Endometrium (tissue), 2 donors: Measurements from ENCODE around the gene XDH.

Experiments
- FAIRE-seq: peaks from 2 replicates; lab custom pipeline; 2012; peaks lifted over from hg19 to GRCh38; lab: Jason Lieb, UNC
- donor health status: control.
- donor health status: control.

XDH gene

GRCh38 chr2:31328026-31328425, 86.5 kb downstream of the XDH start:
- FAIRE-seq = no peak

DNA sequence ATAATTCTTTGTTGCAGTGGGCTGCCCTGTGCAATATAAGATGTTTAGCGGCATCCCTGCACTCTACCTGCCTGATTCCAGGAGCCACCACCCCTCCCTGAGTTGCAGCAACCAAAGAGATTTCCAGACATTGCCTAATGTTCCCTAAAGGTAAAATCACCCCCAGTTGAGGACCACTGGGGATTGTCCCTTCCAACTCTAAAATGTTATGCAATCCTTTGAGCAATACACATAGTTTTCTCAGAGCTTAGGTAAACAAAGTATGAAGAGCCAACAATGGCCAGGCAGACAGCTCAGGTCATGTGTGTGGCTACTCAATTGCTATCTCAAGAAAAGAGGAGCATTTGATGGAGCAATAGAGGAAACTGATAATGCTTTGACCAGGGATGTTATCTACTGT, 87.0 kb downstream of the XDH start:
- no peak for FAIRE-seq

DNA sequence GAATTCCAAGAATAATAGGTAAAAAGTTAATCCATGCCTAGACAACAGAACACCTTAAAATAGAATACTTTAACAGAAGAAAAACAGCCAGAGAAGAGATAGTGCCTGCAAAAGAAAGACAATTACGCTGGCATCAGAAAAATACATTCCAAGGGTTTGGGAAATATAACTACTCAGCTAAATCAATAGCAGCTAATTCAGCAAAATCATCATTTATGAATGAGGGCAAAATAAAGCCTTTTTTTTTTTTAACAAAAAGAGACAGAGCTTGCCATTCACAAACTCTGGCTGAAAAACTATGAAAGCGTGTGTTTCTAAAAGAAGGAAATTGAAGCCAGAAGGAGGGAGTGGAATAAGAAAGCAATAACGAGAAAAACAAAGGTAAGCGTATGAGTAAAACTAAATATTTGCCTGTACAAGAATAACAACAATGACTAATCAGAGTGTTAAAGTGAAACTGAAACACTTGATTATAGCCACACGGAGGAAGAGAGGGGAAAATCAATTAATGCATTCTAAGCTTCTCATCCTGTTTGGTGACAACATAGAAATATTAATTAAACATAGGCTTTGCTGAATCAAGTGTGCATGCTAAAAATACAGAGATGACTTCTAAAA, 90.4 kb downstream of the XDH start:
- FAIRE-seq = no peak

- no peak for FAIRE-seq
Measured at GRCh38 chr2:31322371-31322770, 92.2 kb downstream of the XDH start.

DNA sequence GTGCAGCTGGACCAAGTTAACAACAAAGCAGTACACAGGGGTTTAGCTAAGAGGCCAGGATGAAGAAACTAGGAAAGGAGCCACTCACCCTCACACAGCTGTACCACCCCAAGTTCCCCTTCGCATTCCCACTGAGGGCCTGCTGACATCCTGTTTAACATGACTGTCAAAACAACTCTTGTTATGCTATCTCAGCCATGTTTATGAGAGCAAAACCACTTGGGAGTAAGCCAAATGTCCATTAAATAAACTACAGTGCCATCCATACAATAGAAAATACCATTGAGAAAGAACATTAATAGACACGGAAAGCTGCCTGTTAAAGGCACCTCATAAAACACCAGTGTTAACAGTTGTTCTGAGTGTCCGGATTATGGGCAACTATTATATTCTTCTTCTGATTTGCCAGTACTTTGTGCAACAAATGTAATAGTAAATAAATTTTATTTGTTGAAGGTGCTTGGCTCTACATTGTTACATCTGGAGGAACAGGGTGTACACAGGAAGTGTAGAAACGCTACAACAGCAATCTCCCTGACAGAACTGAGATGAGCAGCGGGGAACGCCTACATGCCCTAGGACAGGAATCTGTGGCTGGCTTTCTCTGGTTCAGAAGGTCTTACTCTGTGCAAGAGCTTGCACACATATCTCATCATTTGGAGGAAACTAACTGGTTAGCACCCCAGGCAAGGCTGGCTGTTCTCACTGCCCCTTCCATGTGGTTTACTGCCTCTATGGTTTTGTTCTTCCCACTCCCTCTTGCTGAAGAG, 95.0 kb downstream of the XDH start:
- no peak for FAIRE-seq

DNA sequence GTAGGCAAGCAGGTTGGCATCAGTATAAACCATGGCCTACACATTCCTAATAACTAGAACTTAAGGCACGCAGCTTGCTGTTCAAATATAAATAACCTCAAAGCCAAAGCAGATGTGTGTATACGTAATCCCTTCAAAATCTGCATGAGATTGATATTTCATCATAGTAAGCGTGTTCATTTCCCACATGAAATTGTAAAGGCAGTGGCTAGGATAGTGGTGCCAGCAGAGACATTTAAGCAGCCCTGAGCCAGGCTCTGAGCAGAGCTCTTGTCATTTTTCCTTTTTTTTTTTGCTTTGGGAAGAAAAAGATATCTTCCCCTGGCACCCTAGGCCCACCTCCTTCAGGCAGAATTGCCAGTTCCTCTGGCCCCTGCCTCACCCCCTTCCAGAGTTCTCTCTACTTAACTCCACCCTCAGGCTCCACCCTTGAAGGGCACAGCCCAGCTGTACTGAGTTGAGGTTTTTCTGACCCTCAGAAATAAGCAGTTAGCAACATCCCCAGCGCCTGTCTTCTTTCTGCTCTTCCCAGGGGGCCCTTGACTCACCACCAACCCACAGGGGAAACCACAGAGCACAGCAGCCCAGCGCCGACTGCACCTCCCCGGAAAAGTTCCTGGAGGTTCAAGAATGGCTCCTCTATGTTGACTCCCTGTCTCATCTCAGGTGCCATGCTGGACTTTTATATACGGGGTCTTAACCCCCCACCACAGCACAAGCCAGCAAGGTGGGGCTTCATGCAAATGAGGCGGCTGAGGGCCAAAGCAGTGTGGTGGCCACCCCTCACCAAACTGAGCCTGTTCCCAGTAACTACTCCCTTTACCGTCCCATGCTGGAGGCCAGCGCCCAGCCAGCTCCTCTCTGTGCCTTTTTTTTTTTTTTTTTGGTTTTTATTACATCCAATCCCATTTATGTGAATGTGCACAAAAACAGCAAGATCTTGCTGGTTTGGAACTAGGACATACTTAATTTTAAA, 95.9 kb downstream of the XDH start:
- no peak for FAIRE-seq

- no peak for FAIRE-seq
Measured at GRCh38 chr2:31317396-31317795, 97.1 kb downstream of the XDH start.

DNA sequence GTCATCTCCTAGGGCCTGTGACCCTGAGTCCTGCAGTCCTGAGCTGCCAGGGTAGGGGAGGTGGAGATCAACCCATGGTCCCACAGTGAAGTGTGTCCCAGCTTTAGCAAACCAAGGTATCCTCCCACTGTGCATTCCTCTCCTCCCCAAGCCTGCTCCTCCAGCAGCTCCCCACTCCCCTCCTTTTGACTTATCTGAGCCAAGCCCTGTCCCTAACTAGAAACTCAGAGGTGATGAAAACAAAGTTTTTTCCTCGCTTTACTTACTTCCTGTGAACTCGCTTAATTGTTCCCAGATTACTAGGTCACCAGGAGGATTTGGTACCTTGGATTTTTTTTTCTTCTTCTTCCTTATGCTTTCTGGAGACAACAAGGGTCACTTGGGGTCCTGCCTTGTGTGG, 99.8 kb downstream of the XDH start:
- FAIRE-seq = no peak

- FAIRE-seq = no peak
Measured at GRCh38 chr2:31312898-31313297, 101.6 kb downstream of the XDH start.

- FAIRE-seq = no peak
Measured at GRCh38 chr2:31304816-31305215, 109.7 kb downstream of the XDH start.

DNA sequence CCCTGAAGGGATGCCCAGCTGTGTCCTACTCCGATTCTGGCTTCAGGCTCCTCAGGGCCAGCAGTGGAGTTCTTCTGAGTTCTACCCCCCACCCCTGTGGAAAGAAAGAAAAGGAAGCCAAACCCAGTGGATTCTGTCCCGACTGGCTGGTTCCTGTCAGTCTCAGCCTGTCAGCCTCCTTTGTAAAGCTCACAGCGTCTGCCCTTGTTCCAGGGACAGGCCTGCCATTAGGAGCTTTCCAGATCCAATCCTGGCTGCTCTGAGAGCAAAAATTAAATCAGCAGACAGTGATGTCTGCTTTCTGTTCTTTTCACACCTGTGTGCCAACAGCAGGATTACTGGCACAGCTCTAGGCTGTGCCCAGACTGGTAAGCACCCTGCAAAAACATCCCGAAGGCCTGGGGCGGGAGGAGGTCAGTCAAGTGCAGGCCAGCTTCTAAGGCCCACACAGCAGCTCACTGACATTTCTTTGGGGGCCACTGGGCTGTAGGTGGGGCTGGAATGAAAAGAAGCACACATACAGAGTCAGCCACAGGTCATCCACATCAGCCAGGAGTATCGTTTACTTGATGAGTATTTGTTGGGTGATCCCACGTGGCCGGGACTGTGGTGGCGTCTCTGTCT, 111.5 kb downstream of the XDH start:
- no peak for FAIRE-seq

GRCh38 chr2:31300309-31300708, 114.2 kb downstream of the XDH start:
- FAIRE-seq = no peak

GRCh38 chr2:31299547-31299946, 115.0 kb downstream of the XDH start:
- no peak for FAIRE-seq

DNA sequence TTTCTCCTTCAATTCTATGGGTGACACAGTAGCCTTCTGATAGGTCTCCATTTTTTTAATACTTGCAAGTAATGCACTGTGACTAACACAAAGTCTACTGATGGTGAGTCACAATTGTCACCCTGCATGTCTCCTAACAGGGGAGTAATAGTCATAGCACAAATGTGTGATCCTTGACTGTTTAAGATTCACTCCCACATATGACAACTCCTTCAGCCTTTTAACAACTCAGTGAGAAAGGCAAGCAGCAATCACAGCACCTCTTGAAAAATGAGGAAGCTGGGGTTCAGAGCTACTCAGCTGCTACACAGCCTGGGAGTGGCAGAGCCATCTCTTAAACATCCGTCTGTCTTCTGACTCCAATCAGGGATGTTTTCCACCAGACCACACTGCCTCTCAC, 116.8 kb downstream of the XDH start:
- no peak for FAIRE-seq

DNA sequence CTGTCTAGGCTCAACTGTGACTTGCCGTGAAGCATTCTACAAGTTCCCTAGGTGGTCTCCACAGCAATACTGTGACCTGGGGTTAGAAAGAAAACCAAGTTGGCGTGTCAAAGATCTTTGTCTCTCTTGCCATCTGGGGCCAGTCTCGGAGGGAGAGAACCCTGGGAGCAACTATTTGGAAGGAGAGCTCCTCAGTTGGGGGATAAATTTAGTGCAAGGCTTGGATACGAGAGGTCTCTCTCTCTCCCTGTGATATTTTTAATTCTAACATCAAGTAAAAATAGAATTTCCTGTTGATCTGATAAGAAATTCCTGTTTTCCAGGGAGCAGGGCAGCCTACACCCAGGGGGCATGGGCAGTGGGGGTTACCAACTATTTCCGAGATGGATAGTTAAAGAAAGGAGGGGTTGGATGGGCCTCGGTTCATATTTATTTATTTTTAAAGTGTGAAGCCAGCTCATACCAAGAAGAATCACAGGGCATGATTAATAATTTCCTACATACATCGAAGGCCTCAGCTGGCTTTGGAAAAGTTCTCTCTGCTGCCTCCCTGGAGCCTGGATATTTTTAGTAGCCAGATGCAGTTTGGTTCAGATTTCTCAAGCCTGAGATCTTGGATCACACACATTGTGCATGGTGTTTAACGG, 117.8 kb downstream of the XDH start:
- no peak for FAIRE-seq

- no peak for FAIRE-seq
Measured at GRCh38 chr2:31294196-31294595, 120.3 kb downstream of the XDH start.

DNA sequence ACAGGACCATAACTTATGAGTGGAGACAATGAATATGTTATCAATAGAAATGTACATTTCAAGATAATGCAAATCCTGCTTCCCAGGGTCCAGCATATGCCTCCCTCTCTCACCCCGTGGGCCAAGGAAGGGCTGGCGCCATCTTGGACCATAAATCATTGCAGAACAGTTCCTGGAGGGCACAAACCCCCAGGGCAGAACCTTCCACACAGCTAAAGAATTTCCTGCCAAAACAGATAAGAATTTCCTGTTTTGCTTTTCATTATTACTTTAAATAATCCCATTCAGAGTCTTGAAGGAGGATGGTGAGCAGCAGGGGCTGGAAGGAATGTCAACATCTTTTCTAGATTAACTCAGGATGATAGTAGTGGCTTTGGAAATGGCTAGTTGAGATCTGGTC, 126.9 kb downstream of the XDH start:
- FAIRE-seq = no peak

DNA sequence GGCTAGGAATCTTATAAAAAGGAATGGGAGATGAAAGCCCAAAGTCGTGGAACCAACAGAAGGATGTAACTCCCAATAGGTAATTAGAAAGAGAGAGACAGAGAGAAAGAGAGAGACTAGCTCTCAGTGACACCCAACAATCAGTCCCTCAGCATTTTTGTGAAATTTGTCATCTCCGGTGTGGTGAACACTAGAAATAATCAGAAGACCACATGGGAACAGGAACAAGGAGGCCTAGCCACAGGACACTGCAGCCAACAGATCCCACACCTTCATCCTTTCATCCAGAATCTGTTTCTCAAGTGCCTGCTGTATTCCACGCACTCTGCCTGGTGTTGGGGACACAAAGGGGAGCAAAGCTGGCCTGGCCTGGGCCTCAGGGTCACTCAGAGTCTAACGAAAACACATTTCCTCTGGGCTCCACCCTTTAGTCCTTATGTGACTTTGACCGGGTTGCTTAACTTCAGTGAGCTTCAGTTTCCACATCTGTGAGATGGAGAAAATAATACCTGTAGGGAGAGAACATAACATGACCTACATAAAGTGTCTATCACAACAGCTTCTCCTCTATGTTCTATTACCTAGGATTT, 127.5 kb downstream of the XDH start:
- no peak for FAIRE-seq

DNA sequence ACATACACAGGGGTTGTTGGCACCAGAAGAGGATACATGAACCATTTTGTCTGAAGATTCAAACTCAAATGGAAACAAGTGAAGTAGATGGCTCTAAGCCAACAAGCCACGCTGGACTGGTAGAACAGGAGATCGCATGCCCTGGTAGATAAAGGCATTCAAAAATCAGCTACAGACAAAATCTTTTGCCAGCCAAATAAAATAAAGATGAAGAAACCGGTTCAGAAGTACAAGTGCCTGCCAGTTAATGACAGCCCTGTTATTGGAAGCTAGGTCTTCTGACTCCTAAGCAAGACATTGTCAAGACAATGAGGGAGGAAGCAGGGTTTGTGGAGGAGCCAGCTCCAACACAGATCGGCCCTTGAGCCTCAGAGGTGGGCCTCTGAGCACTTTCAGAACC, 128.3 kb downstream of the XDH start:
- FAIRE-seq = no peak
